ENCODE measurements around the gene SEMA6A. TPM values are rescaled to one million over a fixed set of nuclear protein-coding genes. Genes with fewer than 3 reads are reported as not detected.

Gene SEMA6A
- total and polyA plus RNA-seq, 2 experiments from 2014 or later, result 233 to 400 TPM

DNA sequence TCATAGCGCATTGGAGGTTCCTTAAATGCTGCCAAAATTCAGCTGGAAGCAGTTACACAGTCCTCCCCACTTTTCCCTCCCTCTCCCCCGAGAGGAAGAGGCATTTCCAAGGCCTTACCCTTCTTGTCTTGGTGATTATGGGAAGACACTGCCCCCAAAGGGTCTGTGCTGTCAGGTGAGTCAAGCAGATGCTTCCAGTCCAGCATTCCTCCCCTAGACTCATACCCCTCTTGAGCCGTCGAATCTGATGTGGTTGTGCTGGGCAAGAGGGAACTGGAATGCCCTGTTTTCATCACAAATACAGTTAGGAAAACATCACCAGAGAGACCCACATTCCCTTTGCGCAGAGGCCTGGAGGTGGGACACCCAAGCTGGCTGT lies 107.2 kb downstream of the SEMA6A start:
- Histone ChIP-seq H4K20me1 (replicated peaks; ENCODE audit: insufficient read depth) (peaks cover 31% of the 10 kb centered on the region; the same call in 1 of the 2 replicates), H2AFZ (no peak overlapping the region), H3K27ac (ENCODE audit: low read depth) (no peak overlapping the region), H3K4me2 (no peak overlapping the region), H3K27me3 (ENCODE audit: insufficient read depth) (no peaks in the 10 kb centered on the region), H3F3A (replicated peaks; ENCODE audit: low read depth) (peaks cover 4% of the 10 kb centered on the region), H3K9me2 (ENCODE audit: insufficient read depth) (no peaks in the 10 kb centered on the region), H3K4me1 (ENCODE audit: insufficient read depth) (peaks cover 9% of the 10 kb centered on the region), H3K79me2 (replicated peaks; ENCODE audit: insufficient read depth) (peaks cover 16% of the 10 kb centered on the region), H3K4me3 (no peak overlapping the region), H3K36me3 (ENCODE audit: insufficient read depth) (peaks cover 72% of the 10 kb centered on the region)
- H3K4me1 Mint-ChIP-seq, result peaks cover 8% of the 10 kb centered on the region
- no peak for DNase-seq (ENCODE audit: low spot score)
- no peaks in the 10 kb centered on the region for H3K9me3 Mint-ChIP-seq
- H3K27me3 Mint-ChIP-seq (ENCODE audit: insufficient read depth, low read depth, poor library complexity), result peaks cover 5% of the 10 kb centered on the region
- H3K27ac Mint-ChIP-seq, result 0 out of 2 replicates have a peak overlapping the region, but pooled peaks have one; percentile 66
- TF ChIP-seq, protein P1, sequence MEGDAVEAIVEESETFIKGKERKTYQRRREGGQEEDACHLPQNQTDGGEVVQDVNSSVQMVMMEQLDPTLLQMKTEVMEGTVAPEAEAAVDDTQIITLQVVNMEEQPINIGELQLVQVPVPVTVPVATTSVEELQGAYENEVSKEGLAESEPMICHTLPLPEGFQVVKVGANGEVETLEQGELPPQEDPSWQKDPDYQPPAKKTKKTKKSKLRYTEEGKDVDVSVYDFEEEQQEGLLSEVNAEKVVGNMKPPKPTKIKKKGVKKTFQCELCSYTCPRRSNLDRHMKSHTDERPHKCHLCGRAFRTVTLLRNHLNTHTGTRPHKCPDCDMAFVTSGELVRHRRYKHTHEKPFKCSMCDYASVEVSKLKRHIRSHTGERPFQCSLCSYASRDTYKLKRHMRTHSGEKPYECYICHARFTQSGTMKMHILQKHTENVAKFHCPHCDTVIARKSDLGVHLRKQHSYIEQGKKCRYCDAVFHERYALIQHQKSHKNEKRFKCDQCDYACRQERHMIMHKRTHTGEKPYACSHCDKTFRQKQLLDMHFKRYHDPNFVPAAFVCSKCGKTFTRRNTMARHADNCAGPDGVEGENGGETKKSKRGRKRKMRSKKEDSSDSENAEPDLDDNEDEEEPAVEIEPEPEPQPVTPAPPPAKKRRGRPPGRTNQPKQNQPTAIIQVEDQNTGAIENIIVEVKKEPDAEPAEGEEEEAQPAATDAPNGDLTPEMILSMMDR (conservative IDR thresholded peaks at IDR 0.05; ENCODE audit: low read depth in 2 of 2), result peak in 1 of 2 experiments; percentile 21; a peak in 1 of 4 replicates
- no peak for TF ChIP-seq STAT1 (IDR thresholded peaks at IDR 0.05; ENCODE audit: unreplicated experiment)
- no peak overlapping the region for H3K4me3 Mint-ChIP-seq
- peaks cover 84% of the 10 kb centered on the region for H3K36me3 Mint-ChIP-seq (ENCODE audit: low read depth)
- ATAC-seq, result peak; percentile 57

DNA sequence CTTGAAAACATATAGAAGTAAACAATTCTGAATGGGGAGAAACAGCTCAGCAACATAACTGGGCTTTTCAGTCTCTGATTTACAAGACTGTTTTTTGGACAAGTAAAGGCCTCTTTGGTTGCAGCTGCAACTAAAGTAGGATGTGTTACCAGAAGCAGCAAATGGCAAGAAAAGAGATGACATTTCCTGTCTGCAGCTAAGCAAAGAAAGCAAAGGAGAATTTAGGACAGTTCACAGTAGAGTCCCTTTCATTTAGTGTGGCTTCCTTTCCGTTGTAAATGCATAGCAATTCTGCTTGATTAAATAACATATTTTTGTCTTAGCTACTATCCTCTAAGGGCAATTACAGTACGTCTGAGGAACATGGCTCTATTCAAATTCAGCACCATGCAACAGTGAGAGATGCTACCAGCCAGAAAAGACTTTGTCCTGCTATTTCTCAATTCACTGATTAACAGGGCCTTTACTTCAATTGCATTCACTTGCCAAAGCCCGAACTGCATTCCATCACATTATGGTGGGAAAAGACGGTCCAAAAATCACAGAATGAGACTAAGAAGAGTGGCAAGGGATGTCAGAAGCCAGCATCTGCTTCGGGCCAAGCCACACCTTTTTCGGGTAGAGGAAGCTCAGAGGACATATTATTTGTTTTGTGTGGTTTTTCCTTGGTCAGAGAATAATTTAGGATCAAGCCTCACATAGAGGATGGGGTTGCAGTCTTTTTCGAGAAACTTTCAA lies 107.7 kb downstream of the SEMA6A start:
- H3K27me3 Mint-ChIP-seq (ENCODE audit: insufficient read depth, low read depth, poor library complexity), result peaks cover 5% of the 10 kb centered on the region
- Histone ChIP-seq H3K4me1 (ENCODE audit: insufficient read depth) (peaks cover 13% of the 10 kb centered on the region), H3K9me2 (ENCODE audit: insufficient read depth) (no peaks in the 10 kb centered on the region), H3K79me2 (replicated peaks; ENCODE audit: insufficient read depth) (peaks cover 18% of the 10 kb centered on the region), H3K36me3 (ENCODE audit: insufficient read depth) (peaks cover 69% of the 10 kb centered on the region), H3K27me3 (ENCODE audit: insufficient read depth) (no peaks in the 10 kb centered on the region), H3K27ac (ENCODE audit: low read depth) (peak overlapping the region; percentile 73; the same call in 1 of the 2 replicates), H3K4me3 (no peak overlapping the region), H2AFZ (no peak overlapping the region), H4K20me1 (replicated peaks; ENCODE audit: insufficient read depth) (peaks cover 29% of the 10 kb centered on the region; the same call in 1 of the 2 replicates), H3F3A (replicated peaks; ENCODE audit: low read depth) (peaks cover 3% of the 10 kb centered on the region), H3K4me2 (no peak overlapping the region)
- no peaks in the 10 kb centered on the region for H3K9me3 Mint-ChIP-seq
- no peak overlapping the region; the same call in 1 of the 2 replicates for H3K27ac Mint-ChIP-seq
- H3K4me3 Mint-ChIP-seq, result no peak overlapping the region
- H3K4me1 Mint-ChIP-seq, result peaks cover 10% of the 10 kb centered on the region
- DNase-seq (ENCODE audit: low spot score), result no peak
- no peak for ATAC-seq
- peaks cover 81% of the 10 kb centered on the region for H3K36me3 Mint-ChIP-seq (ENCODE audit: low read depth)
- no peak for TF ChIP-seq STAT1 (IDR thresholded peaks at IDR 0.05; ENCODE audit: unreplicated experiment)
- no peak for TF ChIP-seq CREB1 (CRISPR knock-in tag; IDR thresholded peaks at IDR 0.05; ENCODE audit: low read depth)
- TF ChIP-seq, protein P2, sequence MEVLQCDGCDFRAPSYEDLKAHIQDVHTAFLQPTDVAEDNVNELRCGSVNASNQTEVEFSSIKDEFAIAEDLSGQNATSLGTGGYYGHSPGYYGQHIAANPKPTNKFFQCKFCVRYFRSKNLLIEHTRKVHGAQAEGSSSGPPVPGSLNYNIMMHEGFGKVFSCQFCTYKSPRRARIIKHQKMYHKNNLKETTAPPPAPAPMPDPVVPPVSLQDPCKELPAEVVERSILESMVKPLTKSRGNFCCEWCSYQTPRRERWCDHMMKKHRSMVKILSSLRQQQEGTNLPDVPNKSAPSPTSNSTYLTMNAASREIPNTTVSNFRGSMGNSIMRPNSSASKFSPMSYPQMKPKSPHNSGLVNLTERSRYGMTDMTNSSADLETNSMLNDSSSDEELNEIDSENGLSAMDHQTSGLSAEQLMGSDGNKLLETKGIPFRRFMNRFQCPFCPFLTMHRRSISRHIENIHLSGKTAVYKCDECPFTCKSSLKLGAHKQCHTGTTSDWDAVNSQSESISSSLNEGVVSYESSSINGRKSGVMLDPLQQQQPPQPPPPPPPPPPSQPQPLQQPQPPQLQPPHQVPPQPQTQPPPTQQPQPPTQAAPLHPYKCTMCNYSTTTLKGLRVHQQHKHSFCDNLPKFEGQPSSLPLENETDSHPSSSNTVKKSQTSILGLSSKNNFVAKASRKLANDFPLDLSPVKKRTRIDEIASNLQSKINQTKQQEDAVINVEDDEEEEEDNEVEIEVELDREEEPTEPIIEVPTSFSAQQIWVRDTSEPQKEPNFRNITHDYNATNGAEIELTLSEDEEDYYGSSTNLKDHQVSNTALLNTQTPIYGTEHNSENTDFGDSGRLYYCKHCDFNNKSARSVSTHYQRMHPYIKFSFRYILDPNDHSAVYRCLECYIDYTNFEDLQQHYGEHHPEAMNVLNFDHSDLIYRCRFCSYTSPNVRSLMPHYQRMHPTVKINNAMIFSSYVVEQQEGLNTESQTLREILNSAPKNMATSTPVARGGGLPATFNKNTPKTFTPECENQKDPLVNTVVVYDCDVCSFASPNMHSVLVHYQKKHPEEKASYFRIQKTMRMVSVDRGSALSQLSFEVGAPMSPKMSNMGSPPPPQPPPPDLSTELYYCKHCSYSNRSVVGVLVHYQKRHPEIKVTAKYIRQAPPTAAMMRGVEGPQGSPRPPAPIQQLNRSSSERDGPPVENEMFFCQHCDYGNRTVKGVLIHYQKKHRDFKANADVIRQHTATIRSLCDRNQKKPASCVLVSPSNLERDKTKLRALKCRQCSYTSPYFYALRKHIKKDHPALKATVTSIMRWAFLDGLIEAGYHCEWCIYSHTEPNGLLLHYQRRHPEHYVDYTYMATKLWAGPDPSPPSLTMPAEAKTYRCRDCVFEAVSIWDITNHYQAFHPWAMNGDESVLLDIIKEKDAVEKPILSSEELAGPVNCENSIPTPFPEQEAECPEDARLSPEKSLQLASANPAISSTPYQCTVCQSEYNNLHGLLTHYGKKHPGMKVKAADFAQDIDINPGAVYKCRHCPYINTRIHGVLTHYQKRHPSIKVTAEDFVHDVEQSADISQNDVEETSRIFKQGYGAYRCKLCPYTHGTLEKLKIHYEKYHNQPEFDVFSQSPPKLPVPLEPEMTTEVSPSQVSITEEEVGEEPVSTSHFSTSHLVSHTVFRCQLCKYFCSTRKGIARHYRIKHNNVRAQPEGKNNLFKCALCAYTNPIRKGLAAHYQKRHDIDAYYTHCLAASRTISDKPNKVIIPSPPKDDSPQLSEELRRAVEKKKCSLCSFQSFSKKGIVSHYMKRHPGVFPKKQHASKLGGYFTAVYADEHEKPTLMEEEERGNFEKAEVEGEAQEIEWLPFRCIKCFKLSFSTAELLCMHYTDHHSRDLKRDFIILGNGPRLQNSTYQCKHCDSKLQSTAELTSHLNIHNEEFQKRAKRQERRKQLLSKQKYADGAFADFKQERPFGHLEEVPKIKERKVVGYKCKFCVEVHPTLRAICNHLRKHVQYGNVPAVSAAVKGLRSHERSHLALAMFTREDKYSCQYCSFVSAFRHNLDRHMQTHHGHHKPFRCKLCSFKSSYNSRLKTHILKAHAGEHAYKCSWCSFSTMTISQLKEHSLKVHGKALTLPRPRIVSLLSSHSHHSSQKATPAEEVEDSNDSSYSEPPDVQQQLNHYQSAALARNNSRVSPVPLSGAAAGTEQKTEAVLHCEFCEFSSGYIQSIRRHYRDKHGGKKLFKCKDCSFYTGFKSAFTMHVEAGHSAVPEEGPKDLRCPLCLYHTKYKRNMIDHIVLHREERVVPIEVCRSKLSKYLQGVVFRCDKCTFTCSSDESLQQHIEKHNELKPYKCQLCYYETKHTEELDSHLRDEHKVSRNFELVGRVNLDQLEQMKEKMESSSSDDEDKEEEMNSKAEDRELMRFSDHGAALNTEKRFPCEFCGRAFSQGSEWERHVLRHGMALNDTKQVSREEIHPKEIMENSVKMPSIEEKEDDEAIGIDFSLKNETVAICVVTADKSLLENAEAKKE (CRISPR knock-in tag; IDR thresholded peaks at IDR 0.05), result no peak
- no peak for TF ChIP-seq EZH2phosphoT487 (IDR thresholded peaks at IDR 0.05; ENCODE audit: unreplicated experiment)
- no peak for TF ChIP-seq EZH2 (IDR thresholded peaks at IDR 0.05; ENCODE audit: low read depth, unreplicated experiment)
- no peak for TF ChIP-seq ZNF114 (CRISPR knock-in tag; IDR thresholded peaks at IDR 0.05)
- TF ChIP-seq JUNB (IDR thresholded peaks at IDR 0.05; ENCODE audit: unreplicated experiment), result no peak
- TF ChIP-seq, protein P3, sequence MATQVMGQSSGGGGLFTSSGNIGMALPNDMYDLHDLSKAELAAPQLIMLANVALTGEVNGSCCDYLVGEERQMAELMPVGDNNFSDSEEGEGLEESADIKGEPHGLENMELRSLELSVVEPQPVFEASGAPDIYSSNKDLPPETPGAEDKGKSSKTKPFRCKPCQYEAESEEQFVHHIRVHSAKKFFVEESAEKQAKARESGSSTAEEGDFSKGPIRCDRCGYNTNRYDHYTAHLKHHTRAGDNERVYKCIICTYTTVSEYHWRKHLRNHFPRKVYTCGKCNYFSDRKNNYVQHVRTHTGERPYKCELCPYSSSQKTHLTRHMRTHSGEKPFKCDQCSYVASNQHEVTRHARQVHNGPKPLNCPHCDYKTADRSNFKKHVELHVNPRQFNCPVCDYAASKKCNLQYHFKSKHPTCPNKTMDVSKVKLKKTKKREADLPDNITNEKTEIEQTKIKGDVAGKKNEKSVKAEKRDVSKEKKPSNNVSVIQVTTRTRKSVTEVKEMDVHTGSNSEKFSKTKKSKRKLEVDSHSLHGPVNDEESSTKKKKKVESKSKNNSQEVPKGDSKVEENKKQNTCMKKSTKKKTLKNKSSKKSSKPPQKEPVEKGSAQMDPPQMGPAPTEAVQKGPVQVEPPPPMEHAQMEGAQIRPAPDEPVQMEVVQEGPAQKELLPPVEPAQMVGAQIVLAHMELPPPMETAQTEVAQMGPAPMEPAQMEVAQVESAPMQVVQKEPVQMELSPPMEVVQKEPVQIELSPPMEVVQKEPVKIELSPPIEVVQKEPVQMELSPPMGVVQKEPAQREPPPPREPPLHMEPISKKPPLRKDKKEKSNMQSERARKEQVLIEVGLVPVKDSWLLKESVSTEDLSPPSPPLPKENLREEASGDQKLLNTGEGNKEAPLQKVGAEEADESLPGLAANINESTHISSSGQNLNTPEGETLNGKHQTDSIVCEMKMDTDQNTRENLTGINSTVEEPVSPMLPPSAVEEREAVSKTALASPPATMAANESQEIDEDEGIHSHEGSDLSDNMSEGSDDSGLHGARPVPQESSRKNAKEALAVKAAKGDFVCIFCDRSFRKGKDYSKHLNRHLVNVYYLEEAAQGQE (IDR thresholded peaks at IDR 0.05; ENCODE audit: unreplicated experiment), result no peak

Data from GM23338 (cell line).